HEK293 (cell line): Measurements from ENCODE around the gene SFT2D1.

Source experiments
- PRDM4 ChIP-seq: fragments of 450-650 bp; formaldehyde crosslinking; IDR thresholded peaks from 2 replicates; pipeline ENCODE4 v1.5.1; 2017; ENCODE audit warnings: missing biosample characterization, missing genetic modification characterization
- YY1 ChIP-seq: fragments of 450-650 bp; formaldehyde crosslinking; IDR thresholded peaks from 2 replicates; pipeline ENCODE4 v1.5.1; 2018; ENCODE audit warnings: missing biosample characterization, missing genetic modification characterization
- ZNF248 ChIP-seq: fragments of 450-650 bp; formaldehyde crosslinking; IDR thresholded peaks from 2 replicates; pipeline ENCODE4 v1.5.1; 2017; ENCODE audit warnings: missing biosample characterization, missing genetic modification characterization
- ZNF843 ChIP-seq: fragments of 450-650 bp; formaldehyde crosslinking; IDR thresholded peaks from 2 replicates; pipeline ENCODE4 v1.5.1; 2016; ENCODE audit warnings: missing biosample characterization, missing genetic modification characterization
- TF ChIP-seq, protein P1 (sequence below): fragments of 450-650 bp; formaldehyde crosslinking; IDR thresholded peaks from 2 replicates; pipeline ENCODE4 v1.5.1; 2016; ENCODE audit warnings: missing biosample characterization, missing genetic modification characterization

GRCh38 chr6:166361077-166361429 lies 18.7 kb upstream of the SFT2D1 start:
- TF ChIP-seq, protein P1, sequence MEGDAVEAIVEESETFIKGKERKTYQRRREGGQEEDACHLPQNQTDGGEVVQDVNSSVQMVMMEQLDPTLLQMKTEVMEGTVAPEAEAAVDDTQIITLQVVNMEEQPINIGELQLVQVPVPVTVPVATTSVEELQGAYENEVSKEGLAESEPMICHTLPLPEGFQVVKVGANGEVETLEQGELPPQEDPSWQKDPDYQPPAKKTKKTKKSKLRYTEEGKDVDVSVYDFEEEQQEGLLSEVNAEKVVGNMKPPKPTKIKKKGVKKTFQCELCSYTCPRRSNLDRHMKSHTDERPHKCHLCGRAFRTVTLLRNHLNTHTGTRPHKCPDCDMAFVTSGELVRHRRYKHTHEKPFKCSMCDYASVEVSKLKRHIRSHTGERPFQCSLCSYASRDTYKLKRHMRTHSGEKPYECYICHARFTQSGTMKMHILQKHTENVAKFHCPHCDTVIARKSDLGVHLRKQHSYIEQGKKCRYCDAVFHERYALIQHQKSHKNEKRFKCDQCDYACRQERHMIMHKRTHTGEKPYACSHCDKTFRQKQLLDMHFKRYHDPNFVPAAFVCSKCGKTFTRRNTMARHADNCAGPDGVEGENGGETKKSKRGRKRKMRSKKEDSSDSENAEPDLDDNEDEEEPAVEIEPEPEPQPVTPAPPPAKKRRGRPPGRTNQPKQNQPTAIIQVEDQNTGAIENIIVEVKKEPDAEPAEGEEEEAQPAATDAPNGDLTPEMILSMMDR (tag by site-specific recombination): no peak
- TF ChIP-seq PRDM4 (tag by site-specific recombination): no peak
- TF ChIP-seq ZNF843 (tag by site-specific recombination): no peak
- TF ChIP-seq ZNF248: no peak
- TF ChIP-seq YY1: no peak
